NCI-H2196 treated with DMSO at 0.1 percent for 48 hours (cell line): ENCODE results near the gene TTC39A.
"Not testable (repeated sequence)": the region's sequence is repeated elsewhere in the genome, so short reads cannot be mapped to it uniquely, and the experiment has no call there.

Source experiments
- DNase-seq: peaks from one replicate; lab custom pipeline; 2025; ENCODE audit not compliant: unreplicated experiment; lab: John Stamatoyannopoulos, UW

TTC39A gene

GRCh38 chr1:51340380-51340779 lies 10.0 kb upstream of the TTC39A start:
- no peak for DNase-seq

DNA sequence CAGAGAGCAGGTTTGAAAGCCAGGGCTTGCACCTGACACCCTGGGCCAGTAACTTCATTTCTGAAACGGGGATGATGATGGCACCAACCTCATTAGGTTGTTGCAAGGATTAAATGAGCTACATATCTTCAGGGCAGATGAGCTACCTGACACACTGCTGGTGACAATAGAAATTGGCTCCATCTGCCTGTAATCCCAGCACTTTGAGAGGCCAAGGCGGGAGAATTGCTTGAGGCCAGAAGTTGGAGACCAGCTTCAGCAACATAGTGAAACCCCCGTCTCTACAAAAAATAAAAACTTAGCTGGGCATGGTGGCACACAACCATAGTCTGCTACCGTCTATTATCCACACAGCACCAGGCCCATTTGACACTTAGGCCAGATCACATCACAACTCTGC lies 6.3 kb upstream of the TTC39A start:
- no peak for DNase-seq

DNA sequence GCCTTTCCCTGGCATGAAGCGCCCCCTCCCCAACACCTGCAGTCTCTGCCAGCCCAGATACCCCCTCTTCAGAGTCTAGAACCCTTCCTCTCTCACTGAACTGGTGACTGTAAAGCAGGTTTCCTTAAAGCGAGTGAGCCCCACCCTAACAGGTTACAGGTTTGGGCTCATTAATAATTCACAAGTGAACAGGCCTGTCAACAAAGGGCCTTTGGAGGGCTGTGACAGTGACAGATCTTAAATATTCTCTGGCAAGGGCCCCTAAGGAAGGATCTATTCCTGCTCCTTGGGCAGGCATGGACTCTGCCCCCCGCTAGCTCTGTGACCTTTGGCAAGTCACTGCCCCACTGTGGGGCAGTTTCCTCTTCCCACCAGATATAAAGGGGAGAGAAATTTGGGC lies 5.6 kb upstream of the TTC39A start:
- no peak for DNase-seq

- DNase-seq = peak; percentile 19
Observed at GRCh38 chr1:51331206-51332100, 1.1 kb upstream of the TTC39A start.

GRCh38 chr1:51329443-51330325 lies 678 bp downstream of the TTC39A start:
- DNase-seq = peak; percentile 69

GRCh38 chr1:51328926-51329325 lies 1.4 kb downstream of the TTC39A start:
- DNase-seq = no peak

GRCh38 chr1:51328279-51328678 lies 2.1 kb downstream of the TTC39A start:
- DNase-seq = no peak

DNA sequence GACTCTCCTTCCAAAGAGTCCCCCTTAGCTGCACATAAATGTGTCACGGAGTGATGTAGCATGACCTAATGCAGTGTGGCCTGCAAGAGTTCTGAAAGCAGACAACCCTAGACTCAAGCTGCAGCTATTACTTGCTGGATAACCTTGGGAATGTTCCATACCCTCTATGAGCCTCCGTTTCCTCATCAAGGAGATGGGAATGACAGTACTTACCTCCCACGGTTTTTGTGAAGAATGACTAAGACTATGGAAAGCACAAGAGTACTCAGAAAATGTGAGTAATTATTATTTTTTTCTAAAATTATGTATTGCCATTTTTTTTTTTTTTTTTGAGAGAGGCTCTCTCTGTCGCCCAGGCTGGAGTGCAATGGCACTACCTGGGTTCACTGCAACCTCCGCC lies 3.0 kb downstream of the TTC39A start:
- DNase-seq = no peak

GRCh38 chr1:51326839-51327238 lies 3.5 kb downstream of the TTC39A start:
- no peak for DNase-seq

- DNase-seq = no peak
Observed at GRCh38 chr1:51325878-51326755, 4.2 kb downstream of the TTC39A start.

- DNase-seq = no peak
Observed at GRCh38 chr1:51325391-51325790, 5.0 kb downstream of the TTC39A start.

GRCh38 chr1:51325011-51325385 lies 5.4 kb downstream of the TTC39A start:
- DNase-seq = not testable (repeated sequence)

GRCh38 chr1:51324251-51325010 lies 5.9 kb downstream of the TTC39A start:
- DNase-seq = no peak

DNA sequence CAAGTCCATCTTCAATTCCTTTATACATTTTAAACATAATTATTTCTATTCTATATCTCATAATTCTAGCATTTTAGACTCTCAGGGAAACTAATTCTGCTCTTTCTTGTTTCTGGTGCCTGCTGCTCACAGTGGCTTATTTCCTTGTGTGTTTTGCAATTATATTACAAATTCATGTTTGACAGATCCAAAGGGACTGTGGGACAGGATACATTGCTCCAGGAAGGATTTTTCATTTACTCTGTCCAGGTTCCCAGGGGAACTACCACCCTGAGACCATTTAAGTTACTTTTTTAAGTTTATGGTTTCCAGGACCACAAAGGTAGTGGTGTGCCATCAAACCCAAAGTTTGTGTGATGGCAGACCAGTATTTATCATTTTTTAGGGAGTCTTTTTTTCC lies 6.6 kb downstream of the TTC39A start:
- no peak for DNase-seq

GRCh38 chr1:51322417-51323101 lies 7.8 kb downstream of the TTC39A start:
- no peak for DNase-seq

DNA sequence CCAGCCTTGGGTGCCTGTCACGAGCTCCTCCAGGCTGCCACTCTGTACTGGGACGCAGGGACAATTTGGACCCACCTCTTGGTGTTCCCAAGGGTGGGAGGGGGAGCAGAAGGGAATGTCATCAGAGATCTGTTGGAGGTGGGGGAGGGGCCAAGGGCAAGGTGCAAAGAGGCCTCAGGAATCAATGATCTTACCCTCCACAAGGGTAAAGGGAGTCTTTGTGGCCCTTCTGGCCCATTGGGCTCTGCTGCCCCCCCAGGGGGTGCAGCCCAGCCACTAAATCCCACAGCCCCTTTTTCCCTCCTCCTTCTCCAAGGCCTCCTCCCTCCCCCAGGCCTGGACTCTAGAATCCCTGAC lies 8.5 kb downstream of the TTC39A start:
- DNase-seq = no peak

DNA sequence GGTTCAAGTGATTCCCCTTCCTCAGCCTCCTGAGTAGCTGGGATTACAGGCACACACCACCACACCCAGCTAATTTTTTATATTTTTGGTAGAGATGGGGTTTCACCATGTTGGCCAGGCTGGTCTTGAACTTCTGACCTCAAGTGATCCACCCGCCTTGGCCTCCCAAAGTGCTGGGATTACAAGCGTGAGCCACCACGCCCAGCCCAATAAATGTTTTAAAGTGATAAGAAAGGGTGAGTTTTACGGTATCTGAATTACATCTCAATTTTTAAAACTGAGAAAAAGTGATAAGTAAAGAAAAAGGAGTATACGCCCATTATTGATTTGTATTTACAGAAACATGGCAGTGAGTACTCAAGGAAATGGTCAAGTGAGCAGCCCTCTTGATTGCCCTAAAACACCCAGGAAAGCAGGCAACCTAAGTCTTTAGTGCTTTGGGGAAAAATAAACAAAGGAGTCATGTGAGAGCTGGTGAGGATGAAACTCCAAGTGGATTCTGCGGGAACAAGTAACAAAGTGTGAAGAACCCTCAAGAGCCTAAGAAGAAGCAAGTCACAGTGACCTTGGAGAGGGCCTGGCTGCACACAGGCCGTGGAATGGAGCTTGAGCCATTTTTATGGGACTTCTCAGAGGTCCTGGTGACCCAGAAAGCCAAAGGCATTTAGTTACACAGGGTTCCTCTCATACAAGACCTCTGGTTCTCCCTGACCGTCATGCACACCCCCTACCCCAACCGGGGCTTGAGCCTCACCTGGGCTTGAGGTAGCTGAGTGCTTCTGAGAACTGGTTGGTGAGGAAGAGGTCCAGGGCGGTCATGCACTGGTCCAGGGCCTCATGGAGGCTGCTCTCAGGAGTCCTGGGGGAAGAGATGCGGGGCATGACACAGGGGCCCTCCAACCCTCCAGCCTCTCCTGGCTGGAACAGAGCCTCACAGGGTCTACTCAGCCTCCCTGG lies 9.1 kb downstream of the TTC39A start:
- DNase-seq = no peak

- DNase-seq = no peak
Observed at GRCh38 chr1:51317798-51318197, 12.6 kb downstream of the TTC39A start.

DNA sequence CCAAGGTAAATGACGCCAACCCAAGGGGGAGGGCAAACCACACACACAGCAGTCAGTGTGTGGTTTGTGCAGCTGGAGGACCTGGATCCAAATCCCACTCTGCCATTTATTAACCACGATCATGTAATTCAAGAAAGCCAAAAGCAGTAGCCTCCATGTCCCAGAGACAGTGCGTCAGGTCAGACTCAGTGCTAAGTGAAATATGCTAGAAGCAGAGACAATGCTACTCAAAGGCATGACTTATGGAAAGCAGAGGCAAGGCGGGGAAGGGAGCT lies 13.6 kb downstream of the TTC39A start:
- DNase-seq = no peak
